ENCODE measurements around the gene PTPRN2. TPM values are rescaled to one million over a fixed set of nuclear protein-coding genes. Genes with fewer than 3 reads are reported as not detected.

PTPRN2 gene
- total RNA-seq, 1 experiment from 2014 or later = 2.1 TPM

- Histone ChIP-seq H3K9ac (ENCODE audit: low read length) (no peak overlapping the region), H3K36me3 (ENCODE audit: control insufficient read depth in 1 of 2, insufficient read depth in 2 of 2, low read length in 2 of 2) (no peaks in the 10 kb centered on the region), H3K9me2 (ENCODE audit: insufficient read depth) (no peaks in the 10 kb centered on the region), H3K79me2 (ENCODE audit: insufficient read depth, low read length) (no peaks in the 10 kb centered on the region), H3K4me3 (replicated peaks in 1 of 2; ENCODE audit: low read depth in 1 of 2, low read length in 2 of 2) (no peak overlapping the region), H4K20me1 (ENCODE audit: insufficient read depth) (no peaks in the 10 kb centered on the region), H3K4me1 (ENCODE audit: control insufficient read depth in 1 of 2, insufficient read depth in 2 of 2, low read length in 2 of 2) (peaks cover 23 to 31% of the 10 kb centered on the region in 2 experiments), H3K27ac (ENCODE audit: low read depth, low read length) (no peak overlapping the region), H3K27me3 (ENCODE audit: insufficient read depth, low read length) (no peaks in the 10 kb centered on the region), H3K4me2 (ENCODE audit: low read length) (no peak overlapping the region), H3K9me3 (ENCODE audit: control insufficient read depth in 1 of 2, insufficient read depth in 1 of 2, low read depth in 1 of 2, low read length in 2 of 2) (no peaks in the 10 kb centered on the region), H2AFZ (ENCODE audit: low read depth, low read length, poor library complexity, severe bottlenecking) (no peak overlapping the region)
- ChIA-PET CTCF (interaction anchor here (1.3 kb wide), 1 partner anchor 93 kb away, joined by 3 read pairs; no protein-coding TSS in a partner anchor), POLR2A (no interaction called here), RAD21 (ENCODE audit: low non-redundant PET in 1 of 2, low total read pairs in 2 of 2, uncharacterized antibody in 2 of 2, unreplicated experiment in 2 of 2) (no interaction called here)
- no TSS peak for BruUV-seq (replicated peaks)
- ATAC-seq (no peak), DNase-seq (ENCODE audit: low read depth, low spot score) (no peak)
- TF ChIP-seq JUND (IDR thresholded peaks at IDR 0.05) = no peak
- no peak for TF ChIP-seq TCF7L2 (IDR thresholded peaks at IDR 0.05; ENCODE audit: borderline replicate concordance, extremely low read depth, insufficient read depth, insufficient read length)
- no peak for TF ChIP-seq EZH2phosphoT487 (IDR thresholded peaks at IDR 0.05; ENCODE audit: borderline replicate concordance)
- no peak for TF ChIP-seq POLR2AphosphoS5 (IDR thresholded peaks at IDR 0.05; ENCODE audit: low read depth, low read length)
- no peak for TF ChIP-seq POLR2A (IDR thresholded peaks at IDR 0.05; ENCODE audit: borderline replicate concordance, extremely low read depth, insufficient read depth, insufficient read length)
- TF ChIP-seq YY1 (IDR thresholded peaks at IDR 0.05; ENCODE audit: extremely low read depth, insufficient replicate concordance, low read depth, low read length) = no peak
- no peak for TF ChIP-seq SP1 (IDR thresholded peaks at IDR 0.05; ENCODE audit: low read depth)
- no peak for TF ChIP-seq MAX (IDR thresholded peaks at IDR 0.05)
- no peak for TF ChIP-seq ZNF274 (IDR thresholded peaks at IDR 0.05; ENCODE audit: low read depth, low read length)
- TF ChIP-seq ATF3 (IDR thresholded peaks at IDR 0.05) = no peak
- no peak for TF ChIP-seq SRF (IDR thresholded peaks at IDR 0.05; ENCODE audit: low read depth)
- no peak for TF ChIP-seq RAD21 (IDR thresholded peaks at IDR 0.05; ENCODE audit: low read depth)
- TF ChIP-seq ELF1 (IDR thresholded peaks at IDR 0.05; ENCODE audit: borderline replicate concordance, low read depth) = no peak
- TF ChIP-seq CTCF (IDR thresholded peaks at IDR 0.05 in 2 of 3, conservative IDR thresholded peaks at IDR 0.05 in 1 of 3; ENCODE audit: borderline replicate concordance in 1 of 3, insufficient read depth in 1 of 3, low read depth in 2 of 3, low read length in 2 of 3) = no peak
- TF ChIP-seq CBX3 (IDR thresholded peaks at IDR 0.05; ENCODE audit: low read depth) = no peak
- TF ChIP-seq ZFX (IDR thresholded peaks at IDR 0.05) = no peak
- TF ChIP-seq FOSL1 (IDR thresholded peaks at IDR 0.05; ENCODE audit: low read depth) = no peak
- intact Hi-C loops (cut with micrococcal nuclease) = loop anchor here (10.0 kb wide), 1 partner anchor 367 kb away; no protein-coding TSS in a partner anchor
These were observed 1020.0 kb downstream of the PTPRN2 start for GRCh38 chr7:157567666-157568065.
